NCI-H446 (cell line): Measurements from ENCODE around the gene CAPN8.
"Not testable (repeated sequence)": the region's sequence is repeated elsewhere in the genome, so short reads cannot be mapped to it uniquely, and the experiment has no call there.

ENCODE experiments used
- DNase-seq, 2 experiments: peaks; one replicate each; lab custom pipeline; 2025; lab: John Stamatoyannopoulos, UW

The CAPN8 gene

DNA sequence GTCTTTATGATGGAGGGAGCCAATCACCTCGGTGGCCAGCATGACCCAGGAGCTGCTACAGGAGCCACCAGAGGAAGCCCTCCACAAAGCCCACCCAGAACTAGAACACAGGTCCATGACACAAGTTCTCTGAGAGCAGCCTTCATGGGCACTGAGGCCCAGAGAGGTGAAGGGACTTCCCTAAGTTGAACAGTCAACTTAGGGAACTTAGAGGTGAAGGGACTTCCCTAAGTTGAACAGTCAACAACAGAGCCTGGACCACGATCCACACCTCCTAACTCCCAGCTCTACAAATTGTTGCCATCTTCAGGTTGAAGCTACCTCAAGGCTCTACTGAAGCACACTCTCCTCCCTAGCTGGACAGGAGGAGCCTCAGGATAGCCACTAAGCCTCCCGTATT is 139.5 kb downstream of the CAPN8 start:
- DNase-seq, result no peak

- no peak for DNase-seq
Measured at GRCh38 chr1:223525546-223525945, 140.0 kb downstream of the CAPN8 start.

GRCh38 chr1:223524930-223525451 is 140.5 kb downstream of the CAPN8 start:
- DNase-seq, result no peak

DNA sequence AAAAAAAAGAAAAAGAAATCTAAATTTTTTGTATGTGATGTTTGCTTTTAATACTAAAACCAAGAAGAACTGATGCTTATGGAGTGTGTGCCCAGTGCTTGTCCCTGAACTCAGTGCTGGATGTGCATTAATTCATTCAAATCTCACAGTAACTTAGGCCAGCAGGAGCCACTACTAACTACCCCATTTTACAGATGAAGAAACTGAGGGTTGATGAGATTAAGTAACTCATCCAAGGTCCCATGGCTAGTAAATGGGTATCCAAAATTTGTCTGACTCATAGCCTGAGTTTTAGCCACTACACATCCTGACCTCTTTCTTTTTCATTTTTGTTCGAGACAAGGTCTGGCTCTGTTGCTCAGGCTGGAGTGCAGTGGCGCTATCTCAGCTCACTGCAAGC is 144.4 kb downstream of the CAPN8 start:
- DNase-seq, result no peak

- no peak for DNase-seq
Measured at GRCh38 chr1:223520200-223520599, 145.3 kb downstream of the CAPN8 start.

GRCh38 chr1:223519116-223519515 is 146.4 kb downstream of the CAPN8 start:
- no peak for DNase-seq

DNA sequence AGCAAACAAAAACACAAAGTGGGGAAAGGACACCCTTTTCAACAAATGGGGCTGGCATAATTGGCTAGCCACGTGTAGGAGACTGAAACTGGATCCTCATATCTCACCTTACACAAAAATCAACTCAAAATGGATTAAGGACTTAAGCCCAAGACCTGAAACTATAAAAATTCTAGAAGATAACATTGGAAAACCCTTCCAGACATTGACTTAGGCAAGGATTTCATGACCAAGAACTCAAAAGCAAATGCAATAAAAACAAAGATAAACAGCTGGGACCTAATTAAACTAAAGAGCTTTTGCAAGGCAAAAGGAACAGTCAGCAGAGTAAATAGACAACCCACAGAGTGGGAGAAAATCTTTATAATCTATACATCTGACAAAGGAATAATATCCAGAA is 146.9 kb downstream of the CAPN8 start:
- not testable (repeated sequence) for DNase-seq

GRCh38 chr1:223515926-223516325 is 149.6 kb downstream of the CAPN8 start:
- peak in 1 of 2 experiments; percentile 7 for DNase-seq

GRCh38 chr1:223515421-223515820 is 150.1 kb downstream of the CAPN8 start:
- DNase-seq, result no peak

- no peak for DNase-seq
Measured at GRCh38 chr1:223514644-223515043, 150.9 kb downstream of the CAPN8 start.

DNA sequence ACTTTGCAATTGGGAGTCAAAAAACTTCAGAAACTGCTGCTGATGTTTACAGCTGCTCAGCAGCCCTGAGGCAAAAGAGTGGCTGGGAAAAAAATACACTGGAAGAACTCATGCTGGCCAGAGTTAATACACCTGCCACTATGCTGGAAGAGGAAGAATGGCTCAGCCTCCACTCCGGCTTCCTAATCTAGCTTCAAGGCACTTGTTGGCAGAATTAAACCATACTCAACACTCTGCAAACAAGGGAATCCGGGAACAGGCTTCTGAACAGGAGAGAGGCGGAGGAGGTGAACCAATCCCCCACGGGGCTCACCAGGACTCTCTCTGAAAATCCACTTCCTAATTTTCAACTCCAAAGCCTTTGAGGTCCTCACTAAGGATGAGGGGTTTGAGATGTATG is 152.2 kb downstream of the CAPN8 start:
- no peak for DNase-seq

GRCh38 chr1:223512057-223512456 is 153.4 kb downstream of the CAPN8 start:
- no peak for DNase-seq

DNA sequence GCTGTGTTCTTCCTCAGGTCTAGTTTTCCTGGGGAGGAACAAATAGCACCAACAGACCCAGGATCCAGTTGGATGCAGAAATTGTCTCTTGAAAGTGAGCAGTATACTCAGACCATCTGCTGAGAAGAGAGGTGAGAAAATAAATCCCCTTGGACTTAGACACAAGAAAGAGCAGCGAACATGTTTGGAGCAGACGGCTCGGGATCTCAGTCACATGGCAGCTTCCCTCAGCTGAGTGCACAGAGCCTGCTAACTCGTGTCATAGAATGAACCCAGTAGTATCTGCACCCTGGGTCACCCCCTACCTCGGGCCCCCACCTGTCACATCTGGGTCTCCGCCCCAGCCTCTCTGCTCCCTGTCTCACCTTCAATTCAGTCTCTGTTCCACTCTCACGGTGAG is 156.7 kb downstream of the CAPN8 start:
- no peak for DNase-seq

DNA sequence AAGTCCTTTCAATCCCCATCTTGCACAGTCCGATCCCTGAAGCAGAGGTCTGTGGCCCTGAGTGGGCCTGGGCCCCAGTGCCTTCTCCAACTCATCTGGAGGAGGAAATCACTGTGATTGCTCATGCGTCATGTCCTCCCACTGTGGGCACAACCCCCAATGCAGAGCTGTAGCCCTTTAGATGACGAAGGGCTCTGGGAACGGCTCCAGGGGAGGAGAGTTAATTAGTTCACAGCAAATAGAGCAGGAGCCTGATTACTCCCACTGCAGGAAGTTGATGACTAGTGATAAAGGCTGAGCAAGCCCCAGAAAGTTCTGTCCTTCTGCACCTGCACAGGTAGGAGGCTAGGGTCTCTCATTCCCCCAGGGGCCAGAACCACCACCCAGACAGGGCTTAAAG is 160.8 kb downstream of the CAPN8 start:
- peak; percentile 40 to 66 for DNase-seq

DNA sequence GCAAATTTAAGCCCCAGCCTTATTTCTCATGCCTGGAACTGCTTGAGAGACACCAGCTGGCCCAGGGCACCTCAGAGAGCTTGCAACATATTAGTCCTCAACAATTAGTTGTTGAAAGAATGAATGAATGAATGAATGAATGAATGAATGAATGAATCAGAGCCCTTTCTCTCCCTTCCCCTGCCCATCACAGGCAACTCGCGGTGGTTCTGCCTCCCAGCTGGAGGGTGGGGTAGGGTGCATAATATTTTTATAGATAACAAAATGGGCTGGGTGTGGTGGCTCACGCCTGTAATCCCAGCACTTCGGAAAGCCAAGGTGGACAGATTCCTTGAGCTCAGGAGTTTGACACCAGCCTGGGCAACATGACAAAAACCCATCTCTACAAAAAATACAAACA is 162.2 kb downstream of the CAPN8 start:
- no peak for DNase-seq

DNA sequence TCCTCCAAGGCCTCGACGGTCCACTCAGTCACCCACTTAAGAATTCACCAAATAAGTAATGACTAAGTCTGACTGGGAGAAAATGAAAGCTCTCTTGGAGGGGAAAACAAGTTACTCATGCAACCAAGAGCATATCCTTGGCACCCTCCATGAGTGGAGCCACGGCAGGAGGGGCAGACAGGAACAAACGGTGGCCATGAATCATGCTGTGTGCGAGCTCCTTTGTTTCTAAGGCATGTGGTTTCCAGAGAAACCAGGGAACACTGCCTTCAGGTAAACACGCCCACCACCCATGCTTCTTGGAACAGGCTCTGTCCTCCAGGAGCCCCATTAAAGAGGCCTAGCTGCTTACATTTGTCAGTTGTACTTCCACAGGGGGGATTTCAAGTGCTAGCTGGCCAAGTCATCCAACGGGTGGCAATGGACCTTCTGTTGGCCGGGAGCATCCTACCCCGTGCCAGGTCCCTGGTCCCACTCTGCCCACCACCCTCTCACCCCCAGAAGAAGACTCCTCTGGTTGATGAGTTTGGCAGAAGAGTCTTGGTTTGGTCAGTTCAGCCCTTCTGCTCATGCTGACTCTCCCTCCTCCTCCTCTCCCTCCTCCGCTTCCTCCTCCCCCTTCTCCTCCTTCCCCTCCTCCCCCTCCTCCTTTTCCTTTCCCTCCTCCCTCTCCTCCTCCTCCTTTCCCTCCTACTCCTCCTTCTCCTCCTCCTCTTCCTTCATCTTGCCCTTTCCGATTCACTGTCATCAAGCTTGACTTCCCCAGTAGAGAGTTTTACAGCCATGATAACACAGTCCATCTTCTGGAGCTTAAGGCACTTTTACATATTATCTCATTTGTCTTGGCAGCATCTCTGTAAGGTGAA is 164.7 kb downstream of the CAPN8 start:
- peak in 1 of 2 experiments; percentile 54 for DNase-seq

DNA sequence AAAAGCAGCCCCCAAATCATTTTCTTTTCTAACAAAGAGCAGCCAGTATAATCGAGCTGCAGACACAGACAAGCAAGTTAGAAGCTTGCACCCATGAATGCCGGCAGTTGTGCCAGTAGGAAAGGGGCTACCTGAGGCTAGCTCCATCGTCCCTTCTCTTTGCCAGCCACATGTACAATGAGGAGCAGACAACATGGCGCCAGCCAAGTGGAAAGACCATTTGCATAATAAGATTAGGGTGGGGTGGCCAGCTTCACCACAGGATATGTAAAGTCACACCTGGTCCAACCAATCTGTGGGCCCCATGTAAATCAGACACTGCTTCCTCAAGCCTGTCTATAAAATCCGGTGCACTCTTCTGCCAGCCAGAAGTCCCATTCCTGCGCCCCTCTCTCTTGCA is 168.6 kb downstream of the CAPN8 start:
- peak; percentile 95 to 96 for DNase-seq

DNA sequence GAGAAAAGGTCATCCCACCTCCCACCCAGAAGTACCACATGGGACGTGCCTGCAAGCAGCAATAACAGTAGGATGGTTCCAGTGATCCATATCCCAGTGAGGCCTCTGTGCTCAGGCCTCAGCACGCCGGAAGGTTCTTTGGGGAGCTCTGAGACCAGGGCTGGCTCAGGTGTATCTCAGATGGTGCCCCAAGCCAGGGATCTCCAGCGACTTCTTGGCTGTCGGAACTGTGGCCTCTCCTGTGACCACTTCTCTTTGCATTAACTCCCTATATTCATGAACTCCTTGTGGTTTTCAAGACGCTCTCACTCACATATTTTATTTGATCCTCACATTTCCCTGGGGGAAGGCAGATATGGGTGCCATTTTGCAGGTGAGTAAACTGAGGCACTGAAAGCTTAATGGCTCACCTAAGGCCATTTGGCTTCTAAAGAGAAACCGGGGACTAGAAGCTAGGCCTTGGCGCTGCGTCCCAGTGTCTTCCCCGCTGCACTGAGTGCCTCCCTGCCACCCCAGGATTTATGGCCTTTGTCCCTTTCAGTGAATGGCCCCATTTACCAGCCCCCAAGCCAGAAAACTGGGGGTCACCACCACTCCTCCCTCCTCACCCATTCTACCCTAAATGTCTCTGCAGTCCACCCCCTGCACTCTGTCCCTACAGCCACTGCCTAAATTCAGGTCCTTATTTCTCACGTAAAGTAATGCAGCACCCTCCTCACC is 170.4 kb downstream of the CAPN8 start:
- no peak for DNase-seq

GRCh38 chr1:223492044-223492443 is 173.5 kb downstream of the CAPN8 start:
- peak in 1 of 2 experiments; percentile 62 for DNase-seq
